GM18526 (cell line): Measurements from ENCODE around the gene LRRC74A.

ENCODE experiments used
- POLR2A ChIP-seq: IDR thresholded peaks from 3 replicates; pipeline ENCODE4 v1.6.1; 2011; ENCODE audit not compliant: insufficient read length; ENCODE audit errors: extremely low read depth

LRRC74A gene

GRCh38 chr14:76862546-76863282 is 36.5 kb downstream of the LRRC74A start:
- no peak for TF ChIP-seq POLR2A

GRCh38 chr14:76863724-76864407 is 37.7 kb downstream of the LRRC74A start:
- no peak for TF ChIP-seq POLR2A

- no peak for TF ChIP-seq POLR2A
Measured at GRCh38 chr14:76866456-76866855, 40.2 kb downstream of the LRRC74A start.

GRCh38 chr14:76867516-76868453 is 41.6 kb downstream of the LRRC74A start:
- TF ChIP-seq POLR2A = no peak

GRCh38 chr14:76868454-76869170 is 42.4 kb downstream of the LRRC74A start:
- no peak for TF ChIP-seq POLR2A

GRCh38 chr14:76870166-76870565 is 44.0 kb downstream of the LRRC74A start:
- TF ChIP-seq POLR2A = no peak

GRCh38 chr14:76872796-76873432 is 46.7 kb downstream of the LRRC74A start:
- TF ChIP-seq POLR2A = no peak

GRCh38 chr14:76874734-76875133 is 48.5 kb downstream of the LRRC74A start:
- TF ChIP-seq POLR2A = no peak

- TF ChIP-seq POLR2A = no peak
Measured at GRCh38 chr14:76876076-76876475, 49.9 kb downstream of the LRRC74A start.

- no peak for TF ChIP-seq POLR2A
Measured at GRCh38 chr14:76877871-76878270, 51.7 kb downstream of the LRRC74A start.

GRCh38 chr14:76880449-76880848 is 54.2 kb downstream of the LRRC74A start:
- no peak for TF ChIP-seq POLR2A

GRCh38 chr14:76881348-76881747 is 55.1 kb downstream of the LRRC74A start:
- TF ChIP-seq POLR2A = no peak

- TF ChIP-seq POLR2A = no peak
Measured at GRCh38 chr14:76882651-76883050, 56.4 kb downstream of the LRRC74A start.

- TF ChIP-seq POLR2A = no peak
Measured at GRCh38 chr14:76883447-76883846, 57.2 kb downstream of the LRRC74A start.

- TF ChIP-seq POLR2A = no peak
Measured at GRCh38 chr14:76884394-76884793, 58.2 kb downstream of the LRRC74A start.

- no peak for TF ChIP-seq POLR2A
Measured at GRCh38 chr14:76884853-76885276, 58.7 kb downstream of the LRRC74A start.
